Raji (cell line): ENCODE data around the gene SERPINB11.

Experiments used
- POLR2A ChIP-seq: IDR thresholded peaks from 2 replicates; pipeline ENCODE4 v1.6.1; 2011; ENCODE audit warnings: low read depth, low read length, control low read depth; ENCODE audit not compliant: insufficient read depth

SERPINB11 gene

GRCh38 chr18:63705401-63705800 is 2.6 kb downstream of the SERPINB11 start:
- no peak for TF ChIP-seq POLR2A

- no peak for TF ChIP-seq POLR2A
Measured at GRCh38 chr18:63707816-63708215, 5.1 kb downstream of the SERPINB11 start.

GRCh38 chr18:63708650-63709049 is 5.9 kb downstream of the SERPINB11 start:
- no peak for TF ChIP-seq POLR2A

GRCh38 chr18:63725682-63726480 is 23.1 kb downstream of the SERPINB11 start:
- TF ChIP-seq POLR2A: no peak

- no peak for TF ChIP-seq POLR2A
Measured at GRCh38 chr18:63730773-63731172, 28.0 kb downstream of the SERPINB11 start.

GRCh38 chr18:63731215-63731614 is 28.5 kb downstream of the SERPINB11 start:
- no peak for TF ChIP-seq POLR2A

GRCh38 chr18:63736876-63737275 is 34.1 kb downstream of the SERPINB11 start:
- no peak for TF ChIP-seq POLR2A

GRCh38 chr18:63741769-63742168 is 39.0 kb downstream of the SERPINB11 start:
- TF ChIP-seq POLR2A: no peak

- no peak for TF ChIP-seq POLR2A
Measured at GRCh38 chr18:63747006-63747405, 44.2 kb downstream of the SERPINB11 start.

GRCh38 chr18:63749489-63749888 is 46.7 kb downstream of the SERPINB11 start:
- TF ChIP-seq POLR2A: no peak

GRCh38 chr18:63752636-63753035 is 49.9 kb downstream of the SERPINB11 start:
- TF ChIP-seq POLR2A: no peak

- no peak for TF ChIP-seq POLR2A
Measured at GRCh38 chr18:63753676-63754075, 50.9 kb downstream of the SERPINB11 start.

GRCh38 chr18:63757541-63757940 is 54.8 kb downstream of the SERPINB11 start:
- TF ChIP-seq POLR2A: no peak

GRCh38 chr18:63758615-63759240 is 56.0 kb downstream of the SERPINB11 start:
- TF ChIP-seq POLR2A: no peak

- no peak for TF ChIP-seq POLR2A
Measured at GRCh38 chr18:63762518-63762917, 59.8 kb downstream of the SERPINB11 start.

GRCh38 chr18:63763831-63764600 is 61.3 kb downstream of the SERPINB11 start:
- TF ChIP-seq POLR2A: no peak
